OCI-M2 (cell line): ENCODE measurements around the gene DDR1.

ENCODE experiments used
- DNase-seq: peaks from one replicate; lab custom pipeline; 2025; ENCODE audit not compliant: unreplicated experiment; lab: John Stamatoyannopoulos, UW

DDR1 gene

DNA sequence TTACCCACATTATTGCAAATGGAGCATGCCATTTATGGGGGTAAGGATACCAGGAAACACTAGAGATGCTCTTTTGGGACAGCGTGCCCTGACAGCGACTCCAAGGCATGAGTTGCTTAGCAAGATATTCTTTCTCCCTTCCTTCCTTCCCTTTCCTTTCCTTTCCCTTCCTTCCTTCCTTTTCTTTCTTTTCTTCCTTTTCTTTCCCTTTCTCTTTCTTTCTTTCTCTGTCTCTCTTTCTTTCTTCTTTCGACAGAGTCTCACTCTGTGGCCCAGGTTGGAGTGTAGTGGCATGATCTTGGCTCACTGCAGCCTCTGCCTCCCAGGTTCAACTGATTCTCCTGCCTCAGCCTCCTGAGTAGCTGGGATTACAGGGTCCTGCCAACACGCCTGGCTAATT lies 59.7 kb downstream of the DDR1 start:
- no peak for DNase-seq

DNA sequence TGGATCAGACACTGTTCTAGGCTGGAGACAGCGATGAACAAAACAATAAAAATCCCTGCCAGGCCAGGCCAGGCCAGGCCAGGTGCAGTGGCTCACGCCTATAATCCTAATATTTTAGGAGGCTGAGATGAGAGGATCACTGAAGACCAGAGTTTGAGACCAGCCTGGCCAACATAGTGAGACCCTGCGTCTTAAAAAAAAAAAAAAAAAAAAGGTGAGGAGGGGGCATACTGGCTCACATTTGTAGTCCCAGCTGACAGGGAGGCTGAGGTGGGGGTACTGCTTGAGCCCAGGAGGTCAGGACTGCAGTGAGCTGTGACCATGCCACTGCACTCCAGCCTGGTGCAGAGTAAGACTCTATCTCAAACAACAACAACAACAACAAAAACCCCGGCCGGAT lies 61.0 kb downstream of the DDR1 start:
- no peak for DNase-seq

DNA sequence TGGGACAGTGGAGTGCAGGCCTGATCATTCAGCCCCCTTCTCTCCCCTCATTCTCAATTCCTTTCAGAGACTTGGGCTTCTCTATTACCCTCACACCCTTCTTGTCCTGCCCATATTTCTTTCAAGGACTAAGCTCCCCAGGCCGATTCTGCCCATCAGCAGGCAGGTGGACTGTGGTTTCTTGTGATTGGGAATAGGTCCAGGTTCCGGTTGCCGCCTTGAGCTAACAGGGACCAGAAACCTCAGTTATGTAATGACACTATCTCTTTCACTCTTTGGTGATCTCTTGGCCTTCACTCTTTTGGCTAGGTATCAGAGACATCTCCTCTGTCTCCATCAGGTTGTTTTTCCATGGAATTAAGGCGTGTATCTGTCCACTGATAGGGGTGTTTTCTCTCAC lies 62.9 kb downstream of the DDR1 start:
- no peak for DNase-seq

DNA sequence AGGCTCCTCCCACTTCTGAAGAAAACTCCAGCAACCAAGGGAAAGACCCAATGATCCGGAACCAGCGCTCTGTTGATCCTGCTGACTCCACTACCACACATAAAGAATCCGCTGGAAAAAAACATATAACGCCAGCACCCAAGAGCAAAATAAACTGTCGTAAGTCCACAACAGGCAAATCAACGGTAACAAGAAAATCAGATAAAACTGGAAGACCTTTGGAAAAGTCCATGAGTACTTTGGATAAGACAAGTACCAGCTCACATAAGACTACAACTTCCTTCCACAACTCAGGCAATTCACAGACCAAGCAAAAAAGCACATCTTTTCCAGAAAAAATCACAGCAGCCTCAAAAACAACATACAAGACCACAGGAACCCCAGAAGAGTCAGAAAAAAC lies 64.5 kb downstream of the DDR1 start:
- no peak for DNase-seq
